ENCODE data around the gene MFSD1.

MFSD1 gene

DNA sequence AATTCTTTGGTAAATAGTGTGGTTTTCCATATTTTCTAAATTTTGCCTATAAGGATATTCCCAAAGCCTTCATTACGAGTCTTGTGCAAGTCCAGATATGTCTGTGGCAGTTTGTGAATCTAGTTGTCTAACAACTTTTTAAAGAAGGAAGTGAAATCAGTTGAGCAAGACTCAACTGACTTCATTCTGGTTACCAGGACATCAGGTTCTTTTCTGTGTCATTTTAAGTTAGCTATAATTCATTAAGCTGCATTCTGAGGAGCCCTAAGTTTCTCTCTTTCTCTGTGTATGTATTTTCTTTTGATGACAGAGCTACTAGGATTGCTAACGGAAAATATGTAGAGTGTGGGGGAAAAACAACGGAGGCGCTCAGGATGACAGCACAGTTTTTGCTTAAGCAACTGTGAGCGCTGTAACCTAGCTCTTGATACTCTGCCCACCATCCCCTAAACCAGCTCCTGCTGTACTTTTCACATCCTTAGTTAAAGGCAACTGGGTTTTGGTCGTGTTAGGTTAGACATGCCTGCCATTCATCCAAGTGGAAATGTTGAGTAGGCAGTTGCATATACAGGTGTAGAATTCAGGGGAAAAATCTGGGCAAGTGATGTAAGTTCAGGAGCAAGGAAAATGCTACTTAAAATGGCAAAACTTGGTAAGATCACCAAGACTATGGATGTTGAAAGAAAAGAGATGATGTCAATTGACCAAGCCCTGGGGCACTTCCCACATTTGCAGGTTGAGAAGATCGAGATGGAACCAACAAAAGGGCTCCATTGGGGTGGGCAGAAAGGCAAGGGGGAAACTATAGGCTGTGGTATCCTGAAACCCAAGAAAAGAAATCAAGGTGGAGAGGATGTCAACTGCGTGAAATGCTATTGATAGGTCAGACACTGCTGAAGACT is 9.2 kb downstream of the MFSD1 start:
- DNase-seq (ENCODE audit: low read depth) = no peak

DNA sequence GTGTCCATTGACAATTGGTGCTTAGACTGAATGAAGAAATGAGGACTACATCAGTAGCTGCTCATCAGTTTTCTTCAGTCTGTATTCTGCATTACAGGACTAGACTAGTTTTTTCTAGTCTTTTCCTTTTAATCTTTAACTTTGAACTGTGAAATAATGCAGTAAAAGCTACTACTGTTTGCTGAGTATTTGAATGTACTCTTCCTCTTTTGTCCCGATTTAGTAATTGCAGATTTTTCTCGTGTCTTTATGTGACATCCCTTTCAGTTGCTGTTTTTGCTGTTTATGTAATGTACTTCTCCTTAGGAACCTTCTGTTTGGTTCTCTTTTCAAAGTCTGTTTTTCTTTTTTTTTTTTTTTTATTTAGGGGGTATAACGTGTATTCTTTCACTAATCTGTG is 17.4 kb downstream of the MFSD1 start:
- DNase-seq (ENCODE audit: low read depth) = no peak

DNA sequence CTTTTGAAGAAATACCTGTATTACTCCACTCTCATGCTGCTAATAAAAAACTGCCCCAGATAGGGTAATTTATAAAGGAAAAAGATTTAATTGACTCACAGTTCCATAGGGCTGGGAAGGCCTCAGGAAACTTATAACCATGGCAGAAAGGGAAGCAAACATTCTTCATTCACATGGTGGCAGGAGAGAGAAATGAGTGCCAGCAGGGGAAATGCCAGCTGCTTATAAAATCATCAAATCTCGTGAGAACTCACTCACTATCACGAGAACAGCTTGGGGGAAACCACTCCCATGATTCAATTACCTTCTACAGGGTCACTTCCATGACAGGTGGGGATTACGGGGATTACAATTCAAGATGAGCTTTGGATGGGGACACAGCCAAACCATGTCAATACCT is 18.7 kb downstream of the MFSD1 start:
- no peak for DNase-seq (ENCODE audit: low read depth)

DNA sequence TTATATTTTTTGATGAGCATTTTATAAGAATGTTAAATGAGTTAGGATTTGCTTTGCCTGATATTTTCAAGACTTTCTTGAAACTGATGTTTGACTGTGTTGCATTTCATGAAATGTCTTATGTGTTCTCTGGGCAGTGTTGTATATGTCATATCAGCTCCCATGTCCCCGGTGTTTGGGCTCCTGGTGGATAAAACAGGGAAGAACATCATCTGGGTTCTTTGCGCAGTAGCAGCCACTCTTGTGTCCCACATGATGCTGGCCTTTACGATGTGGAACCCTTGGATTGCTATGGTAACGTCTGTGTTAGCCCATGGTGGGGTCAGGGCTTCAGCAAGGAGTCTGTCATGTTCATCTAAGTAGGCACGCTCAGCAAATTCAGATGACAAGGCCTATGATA is 20.0 kb downstream of the MFSD1 start:
- DNase-seq (ENCODE audit: low read depth) = no peak

DNA sequence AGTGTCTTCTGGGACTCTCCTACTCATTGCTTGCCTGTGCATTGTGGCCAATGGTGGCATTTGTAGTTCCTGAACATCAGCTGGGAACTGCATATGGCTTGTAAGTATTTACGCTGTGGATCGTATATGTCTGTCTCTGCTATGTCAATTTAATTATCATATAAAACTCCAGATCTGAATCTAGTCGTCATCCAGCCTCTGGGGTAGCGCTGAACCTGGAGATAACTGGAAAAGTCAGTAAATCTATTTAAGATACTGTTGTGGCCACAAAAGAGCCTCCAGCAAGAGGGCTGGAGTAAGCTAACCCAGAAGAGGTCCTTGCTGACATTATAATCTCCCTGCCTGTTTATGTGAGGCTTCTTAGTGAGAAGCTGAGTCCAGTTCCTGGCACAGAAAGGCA is 21.6 kb downstream of the MFSD1 start:
- DNase-seq (ENCODE audit: low read depth) = no peak

DNA sequence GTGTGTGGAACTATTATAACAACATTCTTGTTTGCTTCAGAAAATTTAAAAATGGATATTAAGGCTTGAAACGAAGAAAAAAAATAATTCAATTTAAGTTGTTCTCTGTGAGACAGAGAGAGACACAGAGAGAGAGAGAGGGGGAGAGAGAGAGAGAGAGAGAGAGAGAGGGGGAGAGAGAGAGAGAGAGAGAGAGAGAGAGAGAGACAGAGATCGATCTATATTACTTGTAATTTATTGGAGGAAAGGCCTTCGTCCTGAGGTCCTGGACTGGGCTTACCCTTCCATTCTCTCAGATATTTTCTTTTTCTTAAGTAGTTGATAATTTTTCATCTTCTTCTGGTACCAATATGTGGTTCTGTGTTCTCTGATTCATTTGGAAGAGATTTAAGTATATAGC is 25.9 kb downstream of the MFSD1 start:
- no peak for DNase-seq (ENCODE audit: low read depth)

DNA sequence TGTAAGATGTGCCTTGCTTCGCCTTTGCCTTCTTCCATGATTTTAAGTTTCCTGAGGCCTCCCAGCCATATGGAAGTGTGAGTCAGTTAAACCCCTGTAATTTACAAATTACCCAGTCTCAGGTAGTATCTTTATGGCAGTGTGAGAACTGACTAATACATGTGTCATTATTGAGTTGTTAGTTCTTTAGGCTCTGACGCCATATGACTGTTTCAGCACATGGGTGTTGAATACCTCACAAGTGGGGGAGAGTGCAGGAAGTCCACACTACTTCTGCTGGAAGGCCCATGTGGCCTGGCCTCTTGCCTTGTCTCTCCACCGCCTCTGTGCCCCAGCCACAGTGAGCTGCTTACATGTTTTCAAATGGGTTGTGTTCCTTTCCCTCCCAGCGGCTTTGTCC is 28.5 kb downstream of the MFSD1 start:
- no peak for DNase-seq (ENCODE audit: low read depth)

DNA sequence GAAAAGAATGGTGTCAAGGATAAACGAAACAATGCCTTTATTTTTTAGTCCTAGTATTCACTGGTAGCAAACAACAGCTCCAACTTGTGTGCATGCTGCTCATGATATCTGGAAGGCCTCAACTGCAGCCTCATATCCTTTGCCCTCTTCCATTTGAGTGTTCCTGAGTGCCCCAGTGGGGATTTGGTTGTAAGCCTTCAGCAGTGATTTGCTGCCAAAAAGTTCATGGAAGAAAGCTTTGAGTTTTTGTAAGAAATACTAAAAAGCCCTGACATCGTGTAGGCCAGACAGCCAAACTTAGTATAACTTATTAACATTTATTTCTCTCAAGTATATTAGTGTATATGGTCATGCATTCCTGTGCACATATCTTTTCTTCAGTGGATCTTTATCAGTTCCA is 30.0 kb downstream of the MFSD1 start:
- no peak for DNase-seq (ENCODE audit: low read depth)

DNA sequence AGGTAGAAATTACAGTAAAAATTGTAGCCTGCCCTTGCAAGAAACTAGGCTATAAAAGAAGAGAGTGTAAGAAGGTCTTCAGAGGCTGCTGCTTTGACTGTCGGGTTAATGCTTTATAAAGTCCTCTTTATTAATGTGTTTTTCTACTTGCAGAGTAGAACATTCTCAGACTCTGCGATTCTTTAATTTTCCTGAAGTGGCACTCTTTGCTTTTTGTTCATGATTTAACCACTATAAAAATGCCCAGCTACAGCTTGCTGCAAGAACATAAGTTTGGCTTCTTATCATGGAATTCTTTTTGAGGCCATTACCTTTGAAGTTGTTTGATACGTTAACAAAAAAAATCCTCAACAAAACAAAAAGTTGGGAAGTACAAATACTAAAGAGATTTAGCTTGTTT is 33.8 kb downstream of the MFSD1 start:
- no peak for DNase-seq (ENCODE audit: low read depth)

DNA sequence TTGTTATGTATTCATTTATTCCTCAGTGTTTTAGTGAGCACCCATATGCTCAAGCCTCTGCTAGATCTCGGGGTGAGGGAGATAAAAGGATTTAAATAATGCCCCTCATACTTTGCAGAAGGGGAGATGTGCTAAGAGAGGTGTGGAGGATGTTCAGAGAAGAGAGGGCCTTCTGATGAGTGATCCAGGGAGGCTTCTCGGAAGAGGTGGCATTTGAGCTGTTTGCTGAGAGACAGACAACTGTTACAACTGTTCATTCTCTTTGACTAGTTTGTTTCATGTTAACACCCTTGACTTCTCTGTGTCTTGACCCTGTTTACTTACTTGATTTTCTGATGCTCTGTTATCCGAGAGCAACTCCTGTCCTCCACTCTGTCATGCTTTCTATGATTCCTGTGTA is 34.5 kb downstream of the MFSD1 start:
- no peak for DNase-seq (ENCODE audit: low read depth)

DNA sequence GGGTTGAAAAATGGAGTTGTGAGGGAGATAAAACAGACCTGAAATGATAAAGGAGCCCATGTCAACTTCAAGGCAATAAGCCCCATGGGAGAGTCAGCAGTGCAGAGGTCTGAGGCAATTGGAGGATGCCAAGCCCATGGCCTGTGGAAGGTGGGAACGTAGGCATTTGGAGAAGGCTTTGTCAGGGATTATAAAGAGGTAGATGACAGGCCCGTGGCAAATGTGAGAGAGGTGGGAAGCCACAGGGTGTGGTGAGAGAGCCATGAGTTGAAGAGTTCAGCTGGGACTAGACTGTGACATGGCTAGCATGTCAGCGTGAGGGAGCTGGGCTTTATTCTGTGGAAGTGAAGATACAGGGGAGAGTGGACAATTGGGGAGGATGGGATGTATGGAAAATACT is 35.4 kb downstream of the MFSD1 start:
- DNase-seq (ENCODE audit: low read depth) = no peak

DNA sequence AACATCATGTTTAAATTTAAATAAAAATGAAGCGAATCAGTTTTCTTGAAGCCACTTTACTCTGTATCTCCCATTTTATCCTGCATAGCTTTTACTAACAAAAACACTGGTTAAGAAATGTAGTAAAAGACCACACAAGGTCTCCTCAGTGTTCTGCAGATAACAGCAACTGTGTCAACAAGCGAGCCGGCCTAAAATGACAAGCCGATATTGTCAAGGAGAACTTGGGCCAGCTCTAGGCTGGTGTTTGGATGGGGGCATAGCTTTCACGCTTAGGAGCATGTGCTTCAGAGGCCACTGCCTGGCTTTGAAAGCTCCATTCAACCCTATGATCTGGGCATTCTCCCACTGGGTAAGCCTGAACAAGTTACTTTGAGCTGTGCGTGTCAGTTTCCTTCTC is 38.1 kb downstream of the MFSD1 start:
- DNase-seq (ENCODE audit: low read depth) = no peak

DNA sequence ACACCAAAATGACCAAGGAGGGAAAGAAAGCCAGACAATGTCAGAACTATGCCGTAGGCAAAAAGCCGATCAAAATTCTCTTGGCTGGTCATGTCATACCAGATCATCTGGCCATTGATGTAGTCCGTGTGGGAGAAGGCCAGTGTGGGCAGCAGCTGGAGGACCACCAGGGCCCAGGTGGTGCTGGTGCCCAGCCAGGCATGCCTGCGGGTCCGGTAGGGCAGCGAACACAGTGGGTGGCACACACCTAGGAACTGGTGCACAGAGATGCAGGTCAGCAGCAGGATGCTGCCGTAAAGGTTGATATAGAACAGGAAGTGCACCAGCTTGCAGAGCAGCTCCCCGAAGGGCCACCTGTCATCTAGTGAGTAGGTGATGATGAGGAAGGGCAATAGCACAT is 39.5 kb downstream of the MFSD1 start:
- no peak for DNase-seq (ENCODE audit: low read depth)

DNA sequence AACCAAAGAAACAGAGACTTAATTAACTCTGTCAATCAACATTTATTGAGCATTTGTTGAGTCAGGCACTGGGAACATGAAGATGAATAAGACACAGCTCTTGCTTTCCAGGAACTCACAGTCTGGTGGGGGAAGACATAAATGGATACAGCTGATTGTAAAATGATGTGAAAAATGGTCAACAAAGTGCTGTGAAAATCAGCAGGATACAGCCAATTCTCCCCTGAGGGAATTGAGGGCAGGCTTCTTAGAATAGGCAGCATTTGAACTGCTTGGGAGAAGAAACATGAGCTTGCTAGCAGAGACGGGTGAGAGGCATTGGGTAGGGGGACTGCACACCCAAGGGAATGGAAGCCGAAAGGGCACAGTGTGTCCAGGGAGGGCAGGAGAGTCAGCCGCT is 41.1 kb downstream of the MFSD1 start:
- DNase-seq (ENCODE audit: low read depth) = no peak

DNA sequence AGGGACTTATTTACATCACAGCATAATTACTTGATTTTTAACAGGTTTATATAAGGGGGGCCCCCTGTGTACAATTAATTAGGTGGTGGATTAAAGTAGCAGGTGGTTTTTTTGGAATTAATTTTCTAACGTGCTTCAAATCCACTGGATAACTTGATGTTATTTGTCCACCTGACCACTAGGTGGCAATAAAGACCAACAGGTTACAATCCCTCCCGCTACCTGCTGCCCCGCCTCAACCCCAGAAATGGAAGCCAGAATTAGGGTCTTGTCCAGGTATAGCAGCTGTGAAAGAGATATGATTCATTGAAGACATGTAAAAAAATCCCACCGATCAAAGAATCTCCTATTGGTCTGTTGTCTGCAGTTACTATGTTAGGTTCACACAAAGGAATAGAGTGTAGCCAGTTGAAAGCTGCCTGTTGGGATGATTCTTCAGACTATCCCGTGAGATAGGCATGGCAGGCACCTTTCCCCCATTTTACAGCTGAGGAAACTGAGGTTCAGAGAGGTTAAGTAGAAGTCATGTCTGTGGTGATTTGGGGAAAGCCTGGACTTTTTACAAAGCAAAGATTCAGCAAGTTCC is 44.0 kb downstream of the MFSD1 start:
- DNase-seq (ENCODE audit: low read depth) = peak; percentile 7

DNA sequence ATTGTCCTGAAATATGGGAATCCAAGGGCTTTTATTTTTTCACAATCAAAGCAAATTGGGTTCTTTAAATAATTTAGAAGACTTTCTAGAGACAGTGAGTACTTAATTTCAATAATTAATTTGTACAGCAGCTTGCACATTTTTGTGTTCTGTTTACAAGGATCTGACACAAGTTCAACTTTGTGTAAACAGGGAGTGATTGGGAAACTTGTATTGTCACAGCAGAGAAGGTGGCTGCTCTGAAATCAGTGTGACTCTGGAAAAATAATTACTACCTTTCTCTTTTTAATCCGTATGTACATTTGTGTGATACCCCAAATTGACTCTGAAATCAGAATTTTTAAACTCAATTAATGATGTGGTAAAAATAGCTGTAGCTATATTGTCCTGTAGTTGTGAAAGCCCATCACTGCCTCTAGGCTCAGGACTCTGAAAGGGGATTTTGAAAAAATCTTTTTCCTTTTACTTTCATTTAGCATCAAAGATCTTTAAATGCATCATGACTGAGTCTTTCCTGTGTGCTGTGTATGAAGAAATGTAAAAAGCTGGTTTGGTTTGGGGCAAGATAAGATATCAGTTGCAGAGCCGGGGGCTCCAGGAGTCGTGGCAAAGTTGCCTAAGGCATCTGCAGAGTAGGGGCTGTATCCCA is 45.1 kb downstream of the MFSD1 start:
- DNase-seq (ENCODE audit: low read depth) = no peak

DNA sequence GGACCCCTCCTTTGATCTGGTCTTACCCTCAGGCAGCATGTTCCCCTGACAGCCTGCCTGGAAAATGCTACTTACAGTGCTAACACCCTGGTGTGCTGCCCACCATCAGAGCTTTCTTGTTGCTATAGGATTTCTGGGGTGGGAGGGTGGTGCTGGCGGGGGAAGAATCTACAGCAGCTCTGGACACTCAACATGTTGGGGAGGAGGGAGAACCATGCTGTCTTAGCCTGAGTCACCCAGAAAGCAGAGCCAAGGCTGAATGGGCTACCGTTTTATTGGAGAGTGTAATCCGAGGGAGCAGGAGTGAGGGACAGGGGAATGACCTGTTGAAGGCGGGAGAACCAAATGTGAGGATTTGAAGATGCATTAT is 45.6 kb downstream of the MFSD1 start:
- DNase-seq (ENCODE audit: low read depth) = no peak

DNA sequence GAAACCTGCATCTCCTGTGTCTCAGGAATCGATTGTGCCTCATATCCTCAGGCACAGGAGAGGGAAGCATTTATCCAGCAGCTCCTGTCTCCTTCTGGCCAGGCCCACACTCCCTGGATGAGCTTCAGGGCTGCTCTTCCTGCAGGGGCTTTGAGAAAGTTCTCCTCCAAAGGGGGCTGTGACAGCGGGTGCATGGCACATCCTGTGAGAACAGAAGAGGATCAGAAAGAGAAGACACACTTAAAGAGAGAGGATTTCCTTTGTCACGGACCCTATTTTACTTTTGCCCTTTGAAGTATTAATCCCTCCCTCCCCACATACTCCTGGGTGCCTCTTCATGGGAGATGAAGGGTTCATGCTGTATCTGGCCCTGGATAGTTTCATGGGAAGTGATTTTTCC is 46.0 kb downstream of the MFSD1 start:
- no peak for DNase-seq (ENCODE audit: low read depth)

DNA sequence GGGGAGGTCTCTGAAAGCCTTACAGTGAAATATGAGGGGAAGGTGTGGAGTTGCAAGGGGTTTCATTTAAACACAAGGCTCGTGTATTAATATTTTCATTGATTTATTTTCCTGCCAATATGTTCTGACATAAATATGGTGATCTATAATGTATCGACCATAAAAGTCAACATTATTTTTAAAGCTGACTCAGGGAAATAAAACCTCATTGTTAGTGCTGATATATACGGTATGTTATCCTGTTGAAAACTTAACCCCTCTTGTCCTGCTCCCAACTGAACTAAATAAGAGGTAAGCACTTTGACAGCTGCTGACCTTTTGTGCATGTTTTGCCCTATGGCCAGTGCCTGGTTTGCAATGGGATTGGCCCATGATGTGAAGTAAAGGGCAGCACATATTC is 47.9 kb downstream of the MFSD1 start:
- no peak for DNase-seq (ENCODE audit: low read depth)

DNA sequence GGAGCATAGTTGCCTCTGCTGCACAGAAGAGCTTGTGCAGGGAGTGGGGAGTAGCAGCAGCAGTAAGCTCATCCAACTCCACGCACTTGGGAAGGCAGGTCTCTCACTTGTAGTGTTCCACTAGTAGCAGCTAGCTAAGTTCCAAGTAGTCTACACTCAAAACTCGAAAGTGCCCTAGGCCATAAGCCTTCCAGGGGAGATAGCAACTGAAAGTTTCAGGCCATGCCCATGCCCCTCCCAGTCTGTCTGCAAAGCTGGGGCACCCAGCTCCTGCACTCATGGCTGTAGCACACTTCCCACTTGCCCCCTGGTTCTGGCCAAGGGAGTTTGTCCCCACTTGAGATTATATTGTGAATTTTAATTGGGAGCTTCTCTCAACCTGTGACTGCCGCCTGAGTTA is 57.5 kb downstream of the MFSD1 start:
- no peak for DNase-seq (ENCODE audit: low read depth)

DNA sequence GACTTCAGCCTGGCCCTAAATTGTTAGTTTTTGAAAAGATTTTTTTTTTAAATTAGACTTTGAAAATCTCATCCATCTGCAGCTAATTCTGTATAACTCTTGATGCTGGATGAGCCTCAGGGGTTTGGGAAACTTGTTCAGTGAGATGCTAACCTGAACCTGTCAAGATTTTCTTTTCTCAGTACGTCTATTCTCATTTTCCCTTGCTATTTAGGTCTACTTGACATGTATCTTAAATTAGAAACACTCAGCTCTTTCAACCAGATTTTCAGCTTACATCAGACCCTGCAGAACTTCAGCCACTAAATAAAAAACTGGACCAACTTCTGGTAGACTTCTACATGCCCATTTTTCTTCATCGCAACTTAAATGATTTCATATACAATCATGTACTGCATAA is 61.4 kb downstream of the MFSD1 start:
- DNase-seq (ENCODE audit: low read depth) = no peak

DNA sequence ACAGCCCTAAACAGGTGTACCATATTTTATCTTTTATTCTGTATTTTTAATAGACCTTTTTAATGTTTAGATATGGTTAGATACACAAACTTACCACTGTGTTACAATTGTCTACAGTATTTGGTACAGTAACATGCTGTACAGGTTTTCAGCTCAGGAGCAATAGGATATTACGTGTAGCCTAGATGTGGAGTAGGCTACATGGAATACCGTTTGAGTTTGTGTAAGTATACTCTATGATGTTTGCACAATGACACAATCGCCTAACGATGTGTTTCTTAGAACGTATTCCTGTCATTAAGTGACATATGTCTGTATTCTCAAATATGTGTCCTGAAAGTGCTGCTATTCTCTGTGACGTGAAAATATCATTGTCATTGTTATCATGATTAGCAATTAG is 62.6 kb downstream of the MFSD1 start:
- DNase-seq (ENCODE audit: low read depth) = no peak

DNA sequence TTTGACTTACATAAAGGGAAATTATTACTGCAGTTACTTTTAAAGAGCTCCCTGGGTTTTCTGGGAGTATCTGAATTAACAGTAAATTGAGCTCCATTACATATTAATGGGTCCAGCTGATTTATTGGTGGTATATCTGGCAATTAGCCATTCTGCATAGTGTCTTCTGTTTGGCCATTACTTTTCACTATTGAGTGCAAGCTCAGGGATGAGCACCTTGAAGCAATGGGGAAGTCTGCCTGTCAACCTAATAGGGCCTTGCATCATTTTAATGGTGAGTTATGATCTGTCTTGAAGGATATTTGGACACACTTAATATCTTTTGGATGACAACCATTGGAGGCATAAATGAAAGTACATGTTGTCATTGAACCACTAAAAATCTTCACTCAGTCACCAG is 73.8 kb downstream of the MFSD1 start:
- DNase-seq (ENCODE audit: low read depth) = no peak
